H1 (cell line): ENCODE results near the gene ENTREP3. TPM values are rescaled to one million over a fixed set of nuclear protein-coding genes. Genes with fewer than 3 reads are reported as not detected.

ENCODE experiments used
- BACH1 ChIP-seq: IDR thresholded peaks from 2 replicates; pipeline ENCODE4 v1.6.1; 2012; ENCODE audit warnings: low read length, improper control_type of control experiment
- BRCA1 ChIP-seq: IDR thresholded peaks from 2 replicates; pipeline ENCODE4 v1.6.1; 2012; ENCODE audit warnings: low read depth, low read length, improper control_type of control experiment
- CHD2 ChIP-seq: IDR thresholded peaks from 2 replicates; pipeline ENCODE4 v1.6.1; 2012; ENCODE audit warnings: low read length, improper control_type of control experiment
- EGR1 ChIP-seq: IDR thresholded peaks from 2 replicates; pipeline ENCODE4 v1.6.1; 2011; ENCODE audit warnings: low read depth, low read length, borderline replicate concordance
- EZH2 ChIP-seq: fragments of 200-600 bp; sonication (generic); IDR thresholded peaks from 2 replicates; pipeline ENCODE4 v1.7.1; 2012; ENCODE audit warnings: low read depth, mild to moderate bottlenecking, moderate library complexity, low read length, inconsistent platforms; ENCODE audit not compliant: severe bottlenecking
- GTF2F1 ChIP-seq: IDR thresholded peaks from 2 replicates; pipeline ENCODE4 v1.6.1; 2012; ENCODE audit warnings: low read depth, low read length, improper control_type of control experiment, borderline replicate concordance
- HDAC6 ChIP-seq: IDR thresholded peaks from one replicate; pipeline ENCODE4 v1.7.1; 2012; ENCODE audit warnings: low read depth, mild to moderate bottlenecking, inconsistent platforms, low read length, moderate library complexity
- KDM5A ChIP-seq: fragments of 200-600 bp; IDR thresholded peaks from 2 replicates; pipeline ENCODE4 v1.7.1; 2012; ENCODE audit warnings: mild to moderate bottlenecking, low read length, inconsistent platforms, mixed read lengths
- MAFK ChIP-seq: IDR thresholded peaks from 2 replicates; pipeline ENCODE4 v1.6.1; 2012; ENCODE audit warnings: low read depth, mild to moderate bottlenecking, improper control_type of control experiment, low read length
- NANOG ChIP-seq: IDR thresholded peaks from 2 replicates; pipeline ENCODE4 v1.6.1; 2011; ENCODE audit warnings: low read length, low read depth, mild to moderate bottlenecking, inconsistent platforms; ENCODE audit not compliant: insufficient read depth, poor library complexity, severe bottlenecking
- NRF1 ChIP-seq: IDR thresholded peaks from 2 replicates; pipeline ENCODE4 v1.6.1; 2011; ENCODE audit warnings: mild to moderate bottlenecking, low read depth, low read length, improper control_type of control experiment
- PHF8 ChIP-seq: fragments of 200-600 bp; sonication (generic); conservative IDR thresholded peaks from 2 replicates; pipeline ENCODE4 v1.7.1; 2012; ENCODE audit warnings: low read depth, mild to moderate bottlenecking, inconsistent platforms, low read length, moderate library complexity
- POLR2A ChIP-seq, 2 experiments: IDR thresholded peaks; 1 replicate in 1 of 2; 2 replicates in 1 of 2; pipeline ENCODE4 v1.6.1; 2011; ENCODE audit warnings: low read depth in 2 of 2, low read length in 2 of 2, mild to moderate bottlenecking in 2 of 2; ENCODE audit errors: control extremely low read depth in 1 of 2
- RXRA ChIP-seq: IDR thresholded peaks from 2 replicates; pipeline ENCODE4 v1.6.1; 2011; ENCODE audit warnings: low read depth, mild to moderate bottlenecking, low read length, moderate library complexity; ENCODE audit not compliant: insufficient read depth
- SAP30 ChIP-seq: fragments of 300-600 bp; sonication (generic); IDR thresholded peaks from 2 replicates; pipeline ENCODE4 v1.7.1; 2012; ENCODE audit warnings: low read length, moderate library complexity, mild to moderate bottlenecking, inconsistent platforms; ENCODE audit not compliant: insufficient read depth, insufficient replicate concordance
- SIN3A ChIP-seq, 2 experiments: IDR thresholded peaks in 1 of 2; conservative IDR thresholded peaks in 1 of 2; 2 replicates each; pipeline ENCODE4 v1.6.1; 2011 to 2012; ENCODE audit warnings: low read length in 2 of 2, improper control_type of control experiment in 1 of 2, low read depth in 1 of 2, mild to moderate bottlenecking in 1 of 2
- SIRT6 ChIP-seq: IDR thresholded peaks from one replicate; pipeline ENCODE4 v1.7.1; 2012; ENCODE audit warnings: low read length, inconsistent platforms
- SIX5 ChIP-seq: IDR thresholded peaks from 2 replicates; pipeline ENCODE4 v1.6.1; 2011; ENCODE audit warnings: mild to moderate bottlenecking, low read depth, low read length
- SP1 ChIP-seq: IDR thresholded peaks from 2 replicates; pipeline ENCODE4 v1.6.1; 2011; ENCODE audit warnings: low read depth, low read length
- TAF1 ChIP-seq: IDR thresholded peaks from 2 replicates; pipeline ENCODE4 v1.6.1; 2011; ENCODE audit warnings: mild to moderate bottlenecking, low read depth, low read length
- YY1 ChIP-seq: IDR thresholded peaks from 2 replicates; pipeline ENCODE4 v1.6.1; 2011; ENCODE audit warnings: low read depth, mild to moderate bottlenecking, low read length
- ZNF274 ChIP-seq: IDR thresholded peaks from 2 replicates; pipeline ENCODE4 v1.7.0; 2012; ENCODE audit warnings: low read length, borderline replicate concordance; ENCODE audit errors: extremely low read depth
- polyA plus RNA-seq, 7 experiments: library from polyadenylated mRNA; depleted of rRNA in 3 of 7; stranded (reverse) in 5 of 7; unstranded in 2 of 7; fragments of >200 nt in 5 of 7; fragments of 200-250 nt in 2 of 7; gene quantifications; 1 replicate in 5 of 7; 2 replicates in 1 of 7; 4 replicates in 1 of 7; pipeline versions ENCODE4 v1.2.1 to v1.2.3, GENCODE V29; 2011 to 2013; ENCODE audit warnings: missing spikeins in 2 of 7, mixed read lengths in 2 of 7
- total RNA-seq: library from RNA; stranded (reverse); fragmentation: NEBNext Ultra II Directional; extraction: Animal tissue kit (Norgen Biotek cat#: 25700); gene quantifications from 2 replicates; pipeline ENCODE4 v1.2.1, GENCODE V29; 2021

Gene ENTREP3
- total and polyA plus RNA-seq, 2 of the 8 experiments (the other 6 are each of a cell fraction or from before 2014, with no cell fraction given) = 22.8 to 52.2 TPM

DNA sequence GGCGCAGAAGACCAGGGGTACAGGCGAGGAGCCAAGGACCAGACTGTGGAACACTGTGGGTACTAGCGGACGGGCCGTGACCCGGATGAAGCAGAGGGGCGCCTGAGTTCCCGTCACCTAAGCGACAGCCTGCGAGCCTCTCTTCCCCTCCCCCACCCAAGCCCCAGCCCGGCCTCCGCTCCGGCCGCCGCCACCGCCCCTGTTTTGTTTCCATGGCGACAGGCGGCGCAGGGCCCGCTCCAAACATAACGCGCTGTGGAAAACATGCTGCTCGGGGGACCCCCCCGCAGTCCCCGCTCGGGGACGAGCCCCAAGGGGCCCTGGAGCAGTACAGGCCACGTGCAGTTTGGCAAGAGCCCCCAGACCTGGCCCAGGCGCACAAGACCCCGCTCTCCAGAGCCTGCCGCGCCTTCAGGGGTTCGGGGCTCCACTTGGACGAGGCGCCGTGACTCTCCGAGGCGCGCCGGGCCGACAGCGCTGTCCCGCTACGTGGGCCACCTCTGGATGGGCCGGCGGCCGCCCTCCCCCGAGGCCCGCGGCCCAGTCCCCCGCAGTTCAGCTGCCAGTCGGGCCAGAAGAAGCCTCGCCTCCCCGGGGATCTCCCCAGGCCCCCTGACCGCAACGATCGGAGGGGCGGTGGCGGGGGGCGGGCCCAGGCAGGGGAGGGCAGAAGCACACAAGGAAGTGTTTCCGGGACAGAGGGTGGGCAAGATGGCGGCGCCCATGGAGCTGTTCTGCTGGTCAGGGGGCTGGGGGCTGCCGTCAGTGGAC lies 46.6 kb downstream of the ENTREP3 start, which contains the start of gene MTX1 (continued):
- TF ChIP-seq EGR1 = peak; percentile 19; the same call in 1 of the 2 replicates
- no peak for TF ChIP-seq SAP30
- TF ChIP-seq KDM5A = no peak; the same call in none of the 2 replicates
- TF ChIP-seq MAFK = no peak
- TF ChIP-seq CHD2 = no peak; the same call in 1 of the 2 replicates
- no peak for TF ChIP-seq GTF2F1
- no peak for TF ChIP-seq RXRA
- no peak for TF ChIP-seq NRF1
- TF ChIP-seq PHF8 = peak; percentile 52; the same call in 1 of the 2 replicates
- no peak for TF ChIP-seq HDAC6
- no peak for TF ChIP-seq NANOG
- peak in 1 of 2 experiments; percentile 74; a peak in 2 of 3 replicates for TF ChIP-seq POLR2A (IDR thresholded peaks at IDR 0.05; ENCODE audit: control extremely low read depth in 1 of 2, low read depth in 2 of 2, low read length in 2 of 2)
- no peak for TF ChIP-seq SIX5
- no peak for TF ChIP-seq EZH2
- peak; percentile 80 for TF ChIP-seq TAF1
- no peak for TF ChIP-seq SIRT6
- no peak for TF ChIP-seq BRCA1
- TF ChIP-seq SIN3A (conservative IDR thresholded peaks at IDR 0.05 in 1 of 2, IDR thresholded peaks at IDR 0.05 in 1 of 2; ENCODE audit: low read depth in 1 of 2, low read length in 2 of 2) = peak; percentile 79 to 93; a peak in 3 of 4 replicates
- no peak for TF ChIP-seq ZNF274
- peak; percentile 97 for TF ChIP-seq YY1
- no peak for TF ChIP-seq BACH1
- TF ChIP-seq SP1 = peak; percentile 65; the same call in 1 of the 2 replicates
